HG03469 (cell line): ENCODE data around the gene DOCK11.
"Not testable (repeated sequence)": the region's sequence is repeated elsewhere in the genome, so short reads cannot be mapped to it uniquely, and the experiment has no call there.

Source experiments
- ATAC-seq: cut with Tn5 transposase; IDR thresholded peaks from one replicate; pipeline ENCODE4 v1.9.1; 2021; ENCODE audit warnings: mild to moderate bottlenecking, moderate library complexity, moderate number of reproducible peaks; ENCODE audit not compliant: unreplicated experiment

Gene DOCK11

DNA sequence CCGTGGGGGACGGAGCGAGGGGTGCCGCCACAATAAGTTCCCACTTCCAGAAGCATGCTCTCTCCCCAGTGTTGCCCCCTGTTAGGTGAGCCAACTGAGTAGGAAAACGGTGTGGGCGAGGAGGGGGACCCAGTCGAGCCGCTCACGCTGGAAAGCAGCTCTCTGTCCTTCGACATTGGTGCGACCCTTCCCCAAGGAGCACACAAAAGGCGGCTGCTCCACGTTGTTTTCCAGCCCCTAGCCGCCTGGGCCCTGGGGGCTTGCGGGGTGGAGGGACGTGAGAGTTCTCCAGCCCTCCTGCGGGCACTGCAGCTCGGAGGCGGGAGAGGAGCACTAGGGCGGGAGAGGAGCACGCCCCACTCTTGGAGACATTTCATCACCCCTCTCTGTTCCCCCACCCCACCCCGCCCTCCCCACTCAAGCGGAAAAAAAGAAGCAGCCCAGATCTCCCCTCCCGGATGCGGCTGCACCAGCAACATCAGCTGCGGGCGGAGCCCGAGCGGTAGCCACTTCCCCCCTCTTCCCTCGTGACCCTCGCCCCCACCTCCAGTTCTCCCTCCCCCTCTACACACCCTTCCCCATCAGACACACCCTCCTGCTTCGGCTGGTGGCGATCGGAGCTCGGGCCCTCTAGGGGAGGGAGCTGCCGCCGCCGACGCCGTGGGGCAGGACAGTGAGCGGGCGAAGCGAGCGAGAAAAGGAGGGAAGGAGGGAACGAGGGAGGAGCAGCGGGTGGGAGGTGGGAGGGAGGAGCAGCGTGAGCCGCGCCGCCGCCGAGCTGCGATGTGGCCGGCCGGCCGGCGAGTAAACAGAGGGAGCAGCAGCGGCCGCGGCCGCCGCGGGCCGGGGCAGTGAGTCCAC lies at the start of gene DOCK11:
DOCK11 (plus strand) TSS at position 755 of the 861 bp plus-strand sequence. CDS start 157 bp downstream, outside the sequence.
- ATAC-seq: peak; percentile 38

DNA sequence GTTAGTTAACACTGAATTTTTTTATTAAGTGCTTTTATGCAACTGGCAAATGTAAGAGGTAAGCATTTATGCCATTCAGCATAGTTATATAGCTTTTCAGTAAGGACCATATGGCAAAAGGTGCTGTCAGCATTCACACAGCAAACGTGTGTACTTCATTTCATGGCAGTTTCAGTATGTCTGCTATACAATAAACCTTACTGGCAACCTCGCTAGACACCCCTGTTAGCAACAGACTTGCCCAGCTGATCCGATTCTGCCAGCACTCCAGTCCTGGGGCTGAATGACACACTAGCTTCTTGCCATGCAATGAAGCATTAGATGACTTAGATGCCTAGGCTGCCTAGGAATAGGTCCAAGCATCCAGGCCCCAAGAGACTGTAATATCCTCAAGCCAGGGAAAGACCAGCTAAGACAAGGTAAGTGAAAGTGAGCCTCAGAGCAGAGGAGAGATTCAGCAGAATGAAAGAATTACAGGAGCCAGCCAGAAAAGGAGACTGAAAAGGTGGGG lies 47.3 kb upstream of the DOCK11 start:
- ATAC-seq: no peak

DNA sequence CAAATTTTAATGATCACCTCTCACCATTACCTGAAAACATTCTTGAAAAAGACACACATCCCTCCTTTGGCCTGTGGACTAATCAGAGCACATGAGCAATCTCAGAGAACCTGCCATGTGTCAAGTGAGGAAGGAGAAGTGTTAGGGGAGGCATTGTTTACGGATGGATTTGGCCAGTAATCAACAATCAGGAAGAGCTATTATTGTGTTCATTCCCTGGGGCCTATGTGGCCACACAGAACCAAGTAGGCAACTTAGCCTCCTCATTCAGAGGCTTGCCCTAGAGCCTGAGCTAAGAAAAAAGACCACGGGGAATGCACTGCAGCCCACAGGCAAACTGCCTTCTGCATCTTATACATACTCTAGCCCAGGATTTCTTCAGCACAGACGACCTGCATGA lies 40.6 kb upstream of the DOCK11 start:
- no peak for ATAC-seq

DNA sequence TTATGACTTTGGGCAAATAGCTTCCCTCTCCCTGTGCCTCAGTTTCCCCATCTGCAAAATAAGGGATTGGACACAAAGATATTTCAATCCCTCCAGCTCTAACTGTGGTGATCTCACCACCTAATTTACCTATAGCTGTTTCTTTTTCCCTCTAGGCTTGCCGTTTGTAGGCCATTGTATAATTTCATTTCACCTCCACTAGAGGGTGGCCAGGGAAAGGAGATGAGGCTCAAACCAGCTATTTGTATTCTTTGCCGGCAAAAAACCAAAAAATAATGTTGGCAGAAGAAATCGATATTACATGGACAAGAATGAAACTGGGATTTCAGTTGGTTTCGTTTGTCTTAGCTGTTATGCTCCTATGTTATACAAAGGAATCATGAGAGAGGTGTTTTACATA lies 36.1 kb upstream of the DOCK11 start:
- ATAC-seq: no peak

DNA sequence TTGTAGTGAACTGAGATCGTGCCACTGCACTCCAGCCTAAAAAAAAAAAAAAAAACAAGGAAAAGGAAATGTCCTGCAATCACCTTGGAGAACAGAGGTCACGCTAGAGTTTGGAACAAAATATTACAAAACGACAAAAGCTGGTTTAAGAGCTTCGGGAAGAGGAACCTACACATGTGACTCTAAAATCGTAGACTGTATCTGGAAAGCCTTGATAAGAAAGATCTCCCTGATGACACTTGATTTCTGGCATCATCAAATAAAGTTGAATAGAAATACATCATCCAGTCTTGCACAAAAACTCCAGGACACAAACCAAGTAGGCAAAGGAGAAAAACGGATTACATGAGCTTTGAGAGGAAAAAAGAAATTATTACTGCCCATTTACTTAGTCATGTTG lies 31.1 kb upstream of the DOCK11 start:
- no peak for ATAC-seq

DNA sequence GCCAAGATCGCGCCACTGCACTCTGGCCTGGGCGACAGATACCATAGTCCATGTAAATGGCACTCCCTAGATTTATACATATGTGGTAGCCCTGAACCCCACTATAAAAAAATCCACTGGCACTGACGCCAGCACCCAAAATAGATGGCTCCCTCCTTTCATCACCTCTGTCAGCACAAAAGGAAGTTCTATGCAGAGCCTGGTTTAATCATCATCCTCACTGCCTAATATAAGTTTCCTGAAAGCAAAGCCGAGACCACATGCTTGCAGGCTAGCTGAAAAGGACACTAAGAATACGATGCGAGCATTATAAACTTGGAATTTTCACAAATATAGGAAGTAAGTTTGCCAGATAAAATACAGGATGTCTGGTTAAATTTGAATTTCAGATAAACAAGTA lies 27.5 kb upstream of the DOCK11 start:
- no peak for ATAC-seq

DNA sequence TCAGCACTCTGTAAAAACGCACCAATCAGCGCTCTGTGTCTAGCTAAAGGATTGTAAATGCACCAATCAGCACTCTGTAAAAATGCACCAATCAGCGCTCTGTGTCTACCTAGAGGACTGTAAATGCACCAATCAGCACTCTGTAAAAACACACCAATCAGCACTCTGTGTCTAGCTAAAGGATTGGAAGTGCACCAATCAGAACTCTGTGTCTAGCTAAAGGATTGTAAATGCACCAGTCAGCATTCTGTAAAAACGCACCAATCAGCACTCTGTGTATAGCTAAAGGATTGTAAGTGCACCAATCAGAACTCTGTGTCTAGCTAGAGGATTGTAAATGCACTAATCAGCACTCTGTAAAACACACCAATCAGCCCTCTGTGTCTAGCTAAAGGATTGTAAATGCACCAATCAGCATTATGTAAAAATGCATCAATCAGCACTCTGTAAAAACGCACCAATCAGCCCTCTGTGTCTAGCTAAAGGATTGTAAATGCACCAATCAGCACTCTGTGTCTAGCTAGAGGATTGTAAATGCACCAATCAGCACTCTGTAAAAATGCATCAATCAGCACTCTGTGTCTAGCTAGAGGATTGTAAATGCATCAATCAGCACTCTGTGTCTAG lies 24.8 kb upstream of the DOCK11 start:
- ATAC-seq: not testable (repeated sequence)

DNA sequence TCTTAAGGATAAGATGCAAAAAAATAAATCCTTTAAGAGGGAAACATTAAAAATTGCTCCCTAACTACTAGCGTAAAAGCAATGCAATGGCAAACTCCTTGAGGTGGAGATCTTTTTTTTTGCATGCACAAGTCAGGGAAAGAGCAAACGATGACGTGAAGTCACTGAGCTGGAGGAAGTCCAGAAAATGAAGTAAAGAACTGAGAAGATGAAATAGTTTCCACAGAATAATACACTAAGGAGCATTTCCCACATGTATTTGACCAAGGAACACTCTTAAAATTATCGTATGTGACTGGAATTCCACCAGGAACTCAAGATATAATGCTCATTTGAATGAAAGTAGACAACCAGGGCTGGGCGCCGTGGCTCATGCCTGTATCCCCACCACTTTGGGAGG lies 21.0 kb upstream of the DOCK11 start:
- no peak for ATAC-seq

DNA sequence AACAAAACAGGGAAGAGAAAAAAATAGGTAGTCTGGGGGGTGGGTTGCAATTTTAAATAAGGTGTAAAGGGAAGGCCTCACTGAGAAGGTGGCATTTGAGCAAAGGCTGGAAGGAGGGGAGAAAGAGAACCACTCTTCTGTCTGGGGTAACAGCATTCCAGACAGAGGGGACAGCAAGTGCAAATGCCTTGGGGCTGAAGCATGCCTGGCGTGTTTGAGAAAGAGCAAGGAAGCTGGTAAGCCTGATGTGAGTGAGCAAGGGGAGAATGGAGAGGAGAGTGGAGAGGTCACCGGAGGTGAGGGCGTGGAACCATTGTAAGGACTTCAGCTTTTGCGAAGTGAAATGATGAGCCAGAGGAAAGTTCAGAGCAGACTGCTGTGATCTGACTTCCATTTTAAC lies 19.7 kb upstream of the DOCK11 start:
- no peak for ATAC-seq

DNA sequence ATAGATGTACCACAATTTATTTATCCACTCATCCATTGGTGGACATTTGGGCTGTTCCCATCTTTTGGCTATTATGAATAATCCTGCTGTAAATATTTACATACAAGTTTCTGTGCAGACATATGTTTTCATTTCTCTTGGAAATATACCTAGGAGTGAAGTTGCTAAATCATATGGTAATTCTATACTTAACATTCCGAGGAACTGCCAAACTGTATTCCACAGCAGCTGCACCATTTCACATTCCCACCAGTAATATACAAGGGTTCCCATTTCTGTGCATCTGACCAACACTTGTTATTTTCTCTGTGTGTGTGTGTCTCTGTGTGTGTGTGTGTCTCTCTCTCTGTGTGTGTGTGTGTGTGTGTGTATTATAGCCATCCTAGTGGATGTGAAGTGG lies 15.4 kb upstream of the DOCK11 start:
- ATAC-seq: no peak

DNA sequence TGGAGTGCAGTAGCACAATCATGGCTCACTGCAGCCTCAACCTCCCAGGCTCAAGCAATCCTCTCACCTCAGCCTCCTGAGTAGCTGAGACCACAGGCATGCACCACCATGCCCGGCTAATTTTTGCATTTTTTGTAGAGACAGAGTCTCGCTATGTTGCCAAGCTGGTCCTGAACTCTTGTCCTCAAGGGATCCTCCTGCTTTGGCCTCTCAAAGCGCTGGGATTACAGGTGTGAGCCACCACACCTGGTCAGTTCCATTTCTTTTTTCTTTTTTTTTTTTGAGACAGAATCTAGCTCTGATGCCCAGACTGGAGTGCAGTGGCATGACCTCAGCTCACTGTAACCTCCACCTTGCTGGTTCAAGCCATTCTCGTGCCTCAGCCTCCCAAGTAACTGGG lies 13.2 kb upstream of the DOCK11 start:
- ATAC-seq: not testable (repeated sequence)

DNA sequence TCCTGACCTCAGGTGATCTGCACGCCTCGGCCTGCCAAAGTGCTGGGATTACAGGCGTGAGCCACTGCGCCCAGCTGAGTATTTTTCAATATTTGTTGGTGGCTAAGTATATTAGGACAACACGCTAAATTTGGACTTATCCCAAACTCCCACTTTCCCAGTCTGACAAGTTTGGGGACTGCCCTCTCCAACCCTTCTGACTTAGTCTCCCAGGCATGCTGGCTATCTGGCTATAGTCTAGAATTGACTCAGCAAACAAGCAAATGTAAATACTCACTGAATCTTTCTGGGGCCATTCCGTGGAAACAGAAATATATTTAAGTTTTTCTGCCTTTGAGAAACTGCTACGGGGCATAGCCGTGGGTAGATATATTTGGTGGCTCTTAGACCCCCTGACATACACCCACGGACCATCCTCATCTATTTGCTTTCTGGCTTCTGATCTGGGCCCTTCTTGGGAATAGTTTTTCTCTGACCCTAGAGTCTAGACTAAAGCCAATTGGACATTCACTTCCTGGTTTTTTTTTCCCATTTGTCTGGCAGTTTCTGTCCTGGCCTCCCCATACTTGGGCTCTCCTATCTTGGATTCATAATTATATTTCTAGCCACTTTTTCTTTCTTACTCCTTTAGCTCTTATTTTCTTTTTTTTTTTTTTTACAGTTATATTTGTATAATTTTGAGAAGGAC lies 11.3 kb upstream of the DOCK11 start:
- ATAC-seq: no peak

DNA sequence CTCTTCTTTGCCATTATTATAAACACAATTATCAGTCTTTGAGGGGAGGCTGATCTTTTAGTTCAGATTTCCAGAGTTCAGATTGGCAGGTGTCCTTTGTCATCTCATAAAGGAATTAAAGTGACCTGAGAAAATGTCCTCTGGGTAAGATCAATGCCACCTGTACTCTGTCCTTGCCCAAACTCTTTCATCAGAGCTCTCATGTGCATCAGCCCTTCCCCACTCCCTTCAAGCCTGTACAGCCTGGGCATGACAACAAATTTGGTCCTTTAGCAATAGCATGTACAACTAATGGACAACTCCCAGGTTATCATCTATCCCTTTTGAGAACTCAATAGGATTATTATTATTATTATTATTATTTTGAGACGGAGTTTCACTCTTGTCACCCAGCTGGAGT lies 8.9 kb upstream of the DOCK11 start:
- ATAC-seq: not testable (repeated sequence)

DNA sequence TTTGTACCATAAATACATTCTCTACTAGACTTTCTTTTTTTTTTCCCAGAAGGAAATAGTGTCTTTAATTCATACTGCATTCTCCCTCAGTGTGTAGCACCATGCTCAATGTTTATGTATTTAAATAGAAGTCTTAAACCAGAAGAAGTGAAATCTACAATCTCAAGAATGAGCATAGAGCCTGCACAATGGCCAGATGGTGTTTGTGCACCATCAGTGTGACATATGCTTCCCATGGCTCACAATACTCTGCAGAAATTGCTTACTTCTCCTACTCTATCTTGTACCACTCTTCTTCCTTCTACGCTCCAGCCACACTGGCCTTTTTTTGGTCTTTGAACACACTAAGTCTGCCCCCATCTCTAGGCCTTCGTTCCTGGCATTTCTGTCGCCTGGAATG lies 2.6 kb upstream of the DOCK11 start:
- no peak for ATAC-seq

DNA sequence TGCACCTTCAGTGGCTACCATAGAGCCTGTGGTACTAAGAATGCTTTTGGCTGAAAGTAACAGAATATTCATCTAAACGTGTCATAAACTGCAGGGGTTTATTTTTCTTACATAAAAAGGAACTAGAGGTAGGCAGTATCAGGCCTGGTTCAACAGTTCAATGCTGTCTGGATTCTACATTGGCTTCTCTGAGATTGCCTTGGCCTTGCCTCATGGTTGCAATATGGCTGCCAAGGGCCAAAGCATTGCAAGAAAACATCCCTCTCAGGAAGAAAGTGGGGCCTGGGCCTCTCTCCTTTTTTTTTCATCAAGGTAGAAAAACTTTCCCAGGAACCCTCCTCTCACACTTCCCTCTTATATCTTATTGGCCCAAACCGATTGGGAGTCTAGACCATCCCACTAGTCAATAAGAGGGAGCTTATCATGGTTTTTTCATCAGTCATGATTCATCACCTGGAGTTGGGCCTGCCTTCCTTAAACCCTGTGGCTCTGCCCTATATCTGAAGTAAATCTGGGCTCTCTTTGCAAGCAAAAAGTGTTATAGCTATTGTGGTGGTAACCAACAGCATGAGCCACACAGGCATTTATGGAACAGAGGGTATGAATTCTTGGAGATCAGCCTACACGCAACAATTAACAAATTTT lies 1.8 kb upstream of the DOCK11 start:
- ATAC-seq: no peak

DNA sequence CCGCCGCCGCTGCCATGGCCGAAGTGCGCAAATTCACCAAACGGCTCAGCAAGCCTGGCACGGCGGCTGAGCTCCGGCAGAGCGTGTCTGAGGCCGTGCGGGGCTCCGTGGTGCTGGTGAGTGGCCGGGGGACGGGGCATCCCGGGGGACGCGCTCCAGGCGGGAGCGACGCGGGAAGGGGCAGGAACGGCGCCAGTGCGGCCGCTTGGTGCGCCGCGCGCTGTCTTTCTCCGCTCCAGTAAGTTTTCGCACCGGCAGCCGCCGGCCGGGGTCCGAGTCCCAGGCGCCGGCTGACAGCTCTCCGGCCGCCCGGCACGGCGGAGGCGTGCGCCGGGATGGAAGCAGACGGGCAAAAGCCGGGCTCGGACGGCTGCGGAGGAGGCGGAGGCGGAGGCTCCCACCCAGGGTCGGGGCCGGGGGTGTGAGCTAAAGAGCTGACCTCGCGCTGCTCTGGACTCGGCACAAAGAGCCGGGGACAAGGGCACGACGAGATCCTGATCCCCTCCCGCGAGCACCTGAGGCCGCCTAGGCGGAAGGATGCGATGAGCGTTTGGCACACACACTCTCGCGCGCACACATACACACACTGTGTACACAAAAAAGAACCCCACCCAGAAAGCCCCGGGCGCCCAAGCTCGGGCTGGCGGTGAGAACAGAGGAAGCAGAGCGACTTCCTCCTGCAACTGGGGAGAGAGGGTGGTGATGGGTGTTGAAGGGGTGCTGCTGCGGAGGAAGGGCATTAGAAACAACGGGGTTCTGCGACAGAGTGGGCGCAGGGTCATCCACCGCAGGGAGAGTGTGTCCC lies 545 bp downstream of the DOCK11 start:
- ATAC-seq: peak; percentile 33

DNA sequence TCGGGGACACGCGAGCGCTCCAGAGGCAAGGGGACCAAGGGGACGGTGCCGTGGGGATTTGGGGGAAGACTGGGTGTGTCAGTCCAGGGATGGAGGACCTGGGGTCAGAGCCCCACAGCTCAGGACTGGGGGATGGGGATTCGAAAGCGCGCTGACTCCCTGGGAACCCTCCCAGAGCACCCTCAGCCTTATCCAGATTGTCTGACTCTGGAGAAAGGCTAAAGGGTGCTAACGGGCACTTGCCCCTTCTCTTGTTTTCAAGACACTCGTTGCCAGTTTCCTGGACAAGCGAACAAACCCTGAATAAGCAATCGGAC lies 1.1 kb downstream of the DOCK11 start:
- ATAC-seq: peak; percentile 7

DNA sequence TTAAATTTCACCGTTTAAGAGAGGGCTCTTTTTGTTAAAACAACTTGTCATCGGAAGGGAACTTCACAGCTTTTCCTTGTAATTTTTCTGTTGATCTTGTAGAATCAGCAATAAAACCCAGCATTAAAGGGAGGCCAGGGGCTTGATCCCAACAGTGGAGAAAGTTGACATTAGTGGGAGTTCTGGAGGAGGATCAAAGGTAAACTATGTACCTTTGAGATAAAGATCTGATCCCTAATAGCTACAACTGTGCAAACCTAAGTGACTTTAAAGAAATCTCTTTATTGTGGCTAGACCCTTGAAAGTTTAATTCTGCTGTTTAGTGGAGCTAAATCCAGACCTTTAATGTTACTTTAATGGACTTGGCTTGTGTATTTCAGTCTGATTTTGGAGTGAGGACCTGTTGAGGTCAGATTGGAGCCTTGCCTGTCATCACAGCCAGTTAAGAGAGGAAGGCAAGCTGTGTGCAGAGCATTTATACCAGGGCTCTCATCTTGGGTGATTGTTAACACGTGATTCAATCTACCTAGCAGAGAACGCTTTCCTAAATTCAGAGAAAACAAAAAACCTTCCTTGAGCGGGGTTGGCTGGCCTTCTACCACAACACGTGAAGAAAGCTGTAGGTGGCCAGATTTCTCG lies 1.7 kb downstream of the DOCK11 start:
- no peak for ATAC-seq

DNA sequence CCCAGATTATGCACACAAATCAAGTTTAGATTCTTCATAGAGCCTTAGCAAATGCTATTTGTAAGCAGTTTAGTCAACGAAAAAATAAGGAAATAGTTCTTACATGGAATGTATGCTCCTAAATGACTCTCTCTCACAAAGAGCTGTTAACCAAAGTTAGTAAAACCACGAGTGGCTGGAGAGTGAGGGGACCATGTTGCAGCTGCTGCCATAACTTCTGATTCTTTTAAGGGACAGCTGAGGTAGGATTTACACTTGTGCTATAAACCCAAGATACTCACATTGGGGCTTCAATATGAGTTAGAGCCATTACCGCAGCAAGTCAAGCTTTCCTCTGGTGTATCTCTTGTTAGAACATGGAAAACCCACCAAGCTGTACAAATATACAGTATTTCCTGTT lies 2.7 kb downstream of the DOCK11 start:
- ATAC-seq: no peak

DNA sequence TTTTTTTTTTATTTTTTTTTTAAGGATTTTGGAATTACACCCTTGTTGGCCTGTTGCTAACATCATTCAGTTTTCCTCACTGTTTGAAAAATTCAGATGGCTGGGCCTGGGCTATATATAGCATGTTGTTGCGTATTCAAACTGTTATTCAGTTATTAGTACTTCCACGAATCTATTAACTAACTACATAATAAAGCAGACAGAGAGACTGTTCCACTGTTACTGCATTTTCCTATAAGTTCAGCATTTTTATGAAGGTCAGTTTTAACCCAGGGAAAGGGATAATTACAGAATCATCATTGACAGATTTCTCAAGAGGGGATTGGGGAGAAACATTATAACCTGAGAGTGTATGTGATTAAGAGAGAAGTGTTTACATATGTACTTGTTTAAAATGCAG lies 3.1 kb downstream of the DOCK11 start:
- ATAC-seq: no peak
